Hepatocyte (in vitro differentiated cells): ENCODE measurements around the gene PCNP. TPM values are rescaled to one million over a fixed set of nuclear protein-coding genes. Genes with fewer than 3 reads are reported as not detected.

Experiments
- DNase-seq: peaks from one replicate; pipeline ENCODE4 v3.0.0-alpha.2; 2016; ENCODE audit warnings: low spot score
- H2AFZ ChIP-seq: fragments of 200-600 bp; sonication (generic); 2 replicates; pipeline ENCODE4 v1.6.0; 2016; ENCODE audit warnings: antibody characterized with exemption, mild to moderate bottlenecking
- H3K27ac ChIP-seq: fragments of 200-600 bp; sonication (generic); 2 replicates; pipeline ENCODE4 v1.5.1; 2016; ENCODE audit warnings: mild to moderate bottlenecking
- H3K27me3 ChIP-seq: fragments of 200-600 bp; sonication (generic); 2 replicates; pipeline ENCODE4 v1.6.1; 2016
- H3K36me3 ChIP-seq: fragments of 200-600 bp; sonication (generic); replicated peaks from 2 replicates; pipeline ENCODE4 v1.5.1; 2016; ENCODE audit warnings: low read depth; ENCODE audit not compliant: insufficient read depth
- H3K4me1 ChIP-seq: fragments of 200-600 bp; sonication (generic); 2 replicates; pipeline ENCODE4 v1.5.1; 2016; ENCODE audit warnings: mild to moderate bottlenecking, moderate library complexity; ENCODE audit not compliant: insufficient read depth
- H3K4me2 ChIP-seq: fragments of 200-600 bp; sonication (generic); 2 replicates; pipeline ENCODE4 v1.6.0; 2016
- H3K4me3 ChIP-seq: fragments of 200-600 bp; sonication (generic); 2 replicates; pipeline ENCODE4 v1.5.1; 2016; ENCODE audit warnings: mild to moderate bottlenecking
- H3K79me2 ChIP-seq: fragments of 200-600 bp; sonication (generic); 2 replicates; pipeline ENCODE4 v1.6.0; 2017; ENCODE audit warnings: mild to moderate bottlenecking
- H3K9me2 ChIP-seq: fragments of 200-600 bp; sonication (generic); replicated peaks from 2 replicates; pipeline ENCODE4 v1.6.0; 2017; ENCODE audit warnings: mild to moderate bottlenecking; ENCODE audit not compliant: insufficient read depth
- H3K9me3 ChIP-seq: fragments of 200-600 bp; sonication (generic); 2 replicates; pipeline ENCODE4 v1.5.1; 2016; ENCODE audit warnings: low read depth, mild to moderate bottlenecking
- H4K20me1 ChIP-seq: fragments of 200-600 bp; sonication (generic); 2 replicates; pipeline ENCODE4 v1.6.0; 2016; ENCODE audit warnings: mild to moderate bottlenecking; ENCODE audit not compliant: insufficient read depth, poor library complexity, severe bottlenecking
- EZH2 ChIP-seq: fragments of 200-600 bp; sonication (generic); IDR thresholded peaks from 2 replicates; pipeline ENCODE4 v1.6.1; 2016; ENCODE audit warnings: antibody characterized with exemption, mild to moderate bottlenecking, borderline replicate concordance
- EZH2phosphoT487 ChIP-seq: fragments of 200-600 bp; sonication (generic); IDR thresholded peaks from one replicate; pipeline ENCODE4 v1.6.1; 2018; ENCODE audit warnings: antibody characterized with exemption, mild to moderate bottlenecking, low read depth, moderate library complexity; ENCODE audit not compliant: unreplicated experiment, severe bottlenecking
- WGBS: methylation state at CpG from one replicate; pipeline ENCODE4 v1.1.6; 2016; ENCODE audit warnings: low lambda C conversion rate; ENCODE audit errors: missing lambda C conversion rate; 5-methylcytosine and 5-hydroxymethylcytosine counted together
- polyA plus RNA-seq: library from polyadenylated mRNA; unstranded; fragments of >200 nt; fragmentation: Nextera tagmentation; extraction: Ambion mirVana; gene quantifications from 2 replicates; pipeline ENCODE4 v1.2.1, GENCODE V29; 2016
- total RNA-seq: library from RNA; depleted of rRNA; stranded (reverse); fragments of >200 nt; gene quantifications from 2 replicates; pipeline ENCODE4 v1.2.3, GENCODE V29; 2014
- TF ChIP-seq, protein P1 (sequence below): fragments of 200-600 bp; sonication (generic); IDR thresholded peaks from 2 replicates; pipeline ENCODE4 v1.5.1; 2016; ENCODE audit warnings: antibody characterized with exemption, mild to moderate bottlenecking; ENCODE audit not compliant: poor library complexity

The PCNP gene
- total and polyA plus RNA-seq, 2 experiments from 2014 or later = 86.4 to 133 TPM

DNA sequence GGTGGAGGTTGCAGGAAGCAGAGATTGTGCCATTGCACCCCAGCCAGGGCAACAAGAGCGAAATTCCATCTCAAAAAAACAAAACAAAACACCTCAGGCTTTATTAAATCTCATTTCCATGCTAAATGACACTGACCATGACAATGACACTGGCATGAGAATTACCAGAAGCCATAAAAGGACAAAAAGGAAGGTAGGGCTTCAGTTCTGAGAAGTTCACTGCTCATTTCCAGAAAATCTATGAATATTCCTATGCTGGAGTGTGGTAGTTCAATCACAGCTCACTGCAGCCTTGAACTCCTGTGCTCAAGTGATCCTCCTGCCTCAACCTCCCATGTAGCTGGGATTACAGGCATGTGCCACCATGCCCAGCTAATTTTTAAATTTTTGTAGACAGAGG is 44.7 kb downstream of the PCNP start:
- no peak for TF ChIP-seq EZH2phosphoT487
- TF ChIP-seq, protein P1, sequence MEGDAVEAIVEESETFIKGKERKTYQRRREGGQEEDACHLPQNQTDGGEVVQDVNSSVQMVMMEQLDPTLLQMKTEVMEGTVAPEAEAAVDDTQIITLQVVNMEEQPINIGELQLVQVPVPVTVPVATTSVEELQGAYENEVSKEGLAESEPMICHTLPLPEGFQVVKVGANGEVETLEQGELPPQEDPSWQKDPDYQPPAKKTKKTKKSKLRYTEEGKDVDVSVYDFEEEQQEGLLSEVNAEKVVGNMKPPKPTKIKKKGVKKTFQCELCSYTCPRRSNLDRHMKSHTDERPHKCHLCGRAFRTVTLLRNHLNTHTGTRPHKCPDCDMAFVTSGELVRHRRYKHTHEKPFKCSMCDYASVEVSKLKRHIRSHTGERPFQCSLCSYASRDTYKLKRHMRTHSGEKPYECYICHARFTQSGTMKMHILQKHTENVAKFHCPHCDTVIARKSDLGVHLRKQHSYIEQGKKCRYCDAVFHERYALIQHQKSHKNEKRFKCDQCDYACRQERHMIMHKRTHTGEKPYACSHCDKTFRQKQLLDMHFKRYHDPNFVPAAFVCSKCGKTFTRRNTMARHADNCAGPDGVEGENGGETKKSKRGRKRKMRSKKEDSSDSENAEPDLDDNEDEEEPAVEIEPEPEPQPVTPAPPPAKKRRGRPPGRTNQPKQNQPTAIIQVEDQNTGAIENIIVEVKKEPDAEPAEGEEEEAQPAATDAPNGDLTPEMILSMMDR = no peak
- no peak for TF ChIP-seq EZH2
- no peak overlapping the region for H3K27ac ChIP-seq
- no peaks in the 10 kb centered on the region for H3K27me3 ChIP-seq
- H3K36me3 ChIP-seq = no peaks in the 10 kb centered on the region
- 76% methylated on average over 1 of the region's 1 CpG for WGBS
- no peak overlapping the region for H3K4me3 ChIP-seq
- no peaks in the 10 kb centered on the region for H3K9me3 ChIP-seq
- H3K4me2 ChIP-seq = no peak overlapping the region
- no peaks in the 10 kb centered on the region for H4K20me1 ChIP-seq
- DNase-seq = no peak
- no peaks in the 10 kb centered on the region for H3K79me2 ChIP-seq
- no peaks in the 10 kb centered on the region for H3K4me1 ChIP-seq
- no peak overlapping the region for H2AFZ ChIP-seq
- no peaks in the 10 kb centered on the region for H3K9me2 ChIP-seq

DNA sequence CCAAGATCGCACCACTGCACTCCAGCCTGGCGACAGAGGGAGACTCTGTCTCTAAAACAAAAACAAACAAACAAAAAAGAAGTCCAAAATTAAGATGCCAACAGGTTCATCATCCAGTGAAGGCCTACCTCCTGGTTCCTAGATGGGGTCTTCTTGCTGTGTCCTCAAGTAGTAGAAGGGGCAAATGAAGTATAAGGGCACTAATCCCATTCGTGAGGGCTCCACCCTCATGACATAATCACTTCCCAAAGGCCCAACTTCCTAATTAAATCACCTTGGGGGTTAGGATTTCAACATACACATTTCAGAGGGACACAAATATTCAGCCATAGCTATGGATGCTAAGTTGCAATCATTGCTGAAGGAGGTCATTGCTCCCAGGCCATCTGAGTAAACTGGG is 45.8 kb downstream of the PCNP start:
- Histone ChIP-seq H3K36me3 (no peaks in the 10 kb centered on the region), H3K4me2 (no peak overlapping the region), H3K27me3 (no peaks in the 10 kb centered on the region), H3K79me2 (no peaks in the 10 kb centered on the region), H3K27ac (no peak overlapping the region), H3K4me3 (no peak overlapping the region), H2AFZ (no peak overlapping the region), H3K9me3 (no peaks in the 10 kb centered on the region), H3K4me1 (no peaks in the 10 kb centered on the region), H4K20me1 (no peaks in the 10 kb centered on the region), H3K9me2 (no peaks in the 10 kb centered on the region)
- TF ChIP-seq EZH2phosphoT487 = no peak
- TF ChIP-seq, protein P1 = no peak
- TF ChIP-seq EZH2 = no peak
- 94% methylated on average over 3 of the region's 3 CpGs for WGBS
- no peak for DNase-seq

DNA sequence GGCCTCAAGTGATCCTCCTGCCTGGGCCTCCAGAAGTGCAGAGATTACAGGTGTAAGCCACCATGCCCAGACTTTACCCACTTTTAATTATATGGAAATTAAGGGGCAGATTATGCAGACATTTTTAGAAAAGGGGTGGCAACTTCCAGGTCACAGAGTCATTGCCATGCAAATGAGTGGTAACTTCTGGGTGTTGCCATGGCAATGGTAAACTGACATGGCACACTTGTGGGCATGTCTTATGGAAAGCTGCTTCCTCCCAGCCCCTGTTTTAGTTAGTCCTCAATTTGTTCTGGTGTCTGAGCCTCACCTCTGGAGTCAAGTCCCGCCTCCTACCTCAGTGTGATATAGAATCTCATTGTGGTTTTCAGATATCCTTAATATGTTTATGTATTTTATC is 49.7 kb downstream of the PCNP start:
- DNase-seq = no peak
- Histone ChIP-seq H3K9me3 (no peaks in the 10 kb centered on the region), H4K20me1 (no peaks in the 10 kb centered on the region), H3K4me2 (no peak overlapping the region), H3K4me1 (no peaks in the 10 kb centered on the region), H3K4me3 (no peak overlapping the region), H3K36me3 (no peaks in the 10 kb centered on the region), H3K27ac (no peak overlapping the region), H3K27me3 (no peaks in the 10 kb centered on the region), H3K9me2 (no peaks in the 10 kb centered on the region), H3K79me2 (no peaks in the 10 kb centered on the region), H2AFZ (no peak overlapping the region)
- TF ChIP-seq EZH2phosphoT487 (no peak), EZH2 (no peak)
- TF ChIP-seq, protein P1 = no peak
- 94% methylated on average over 1 of the region's 1 CpG for WGBS

DNA sequence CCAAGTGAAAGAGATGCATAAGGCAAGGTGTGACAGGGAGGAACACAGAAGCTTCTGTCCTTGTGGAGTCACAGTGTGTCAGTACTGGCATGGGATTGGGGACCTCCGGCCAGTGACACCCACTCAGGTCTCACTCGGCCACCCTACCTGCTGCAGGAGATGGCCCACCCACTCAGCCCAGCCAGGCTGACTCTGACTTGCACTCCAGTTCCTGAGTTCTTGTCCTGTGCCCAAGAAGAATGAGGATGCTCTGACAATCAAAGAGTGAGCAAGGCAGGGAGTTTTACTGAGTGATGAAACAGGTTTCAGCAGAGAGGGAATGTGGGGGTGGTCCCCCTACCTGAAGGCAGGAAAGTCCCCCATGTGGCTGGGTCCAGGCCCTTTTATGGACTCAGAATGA is 50.9 kb downstream of the PCNP start:
- Histone ChIP-seq H3K9me2 (no peaks in the 10 kb centered on the region), H3K27ac (no peak overlapping the region), H3K9me3 (no peaks in the 10 kb centered on the region), H3K4me3 (no peak overlapping the region), H3K27me3 (no peaks in the 10 kb centered on the region), H4K20me1 (no peaks in the 10 kb centered on the region), H3K4me2 (no peak overlapping the region), H3K4me1 (no peaks in the 10 kb centered on the region), H3K79me2 (no peaks in the 10 kb centered on the region), H2AFZ (no peak overlapping the region), H3K36me3 (no peaks in the 10 kb centered on the region)
- no peak for DNase-seq
- TF ChIP-seq, protein P1 = no peak
- TF ChIP-seq EZH2 (no peak), EZH2phosphoT487 (no peak)
- WGBS = 79% methylated on average over 2 of the region's 2 CpGs
